GM12864 (cell line): Measurements from ENCODE around the gene KLF14.
A peak's percentile ranks its signal among the peaks of the same experiment; 100 is the strongest.

ENCODE experiments used
- DNase-seq: peaks from one replicate; pipeline ENCODE4 v3.0.0-alpha.2; 2011; ENCODE audit warnings: low read depth
- H3K4me3 ChIP-seq: 2 replicates; pipeline ENCODE4 v1.5.1; 2011; ENCODE audit warnings: mild to moderate bottlenecking, low read depth, low read length, control low read depth
- TF ChIP-seq, protein P1 (sequence below): IDR thresholded peaks from 2 replicates; pipeline ENCODE4 v1.5.1; 2011; ENCODE audit warnings: low read depth, mild to moderate bottlenecking, moderate library complexity, low read length, control low read depth, inconsistent platforms; ENCODE audit errors: missing control alignments

The KLF14 gene

DNA sequence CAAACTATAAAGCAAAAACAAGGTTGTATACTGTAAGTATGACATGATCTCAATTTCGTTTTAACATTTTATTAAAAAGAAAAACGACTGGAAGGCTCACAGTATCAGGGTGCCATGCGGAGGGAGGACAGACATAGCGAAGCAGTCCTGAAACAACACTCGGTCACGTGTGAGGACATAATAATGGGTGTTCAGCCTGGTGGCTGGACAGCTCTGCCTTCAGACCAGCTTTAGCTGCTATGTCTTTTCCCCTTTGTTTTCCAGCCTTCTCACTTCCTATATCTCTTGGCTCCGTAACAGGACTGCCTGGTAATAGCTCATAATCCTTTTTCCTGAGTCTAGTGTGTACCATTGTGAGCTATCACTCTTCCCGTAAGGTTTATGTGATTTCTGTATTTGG, 18.4 kb upstream of the KLF14 start:
- no peak for DNase-seq
- no peak overlapping the region for H3K4me3 ChIP-seq
- TF ChIP-seq, protein P1, sequence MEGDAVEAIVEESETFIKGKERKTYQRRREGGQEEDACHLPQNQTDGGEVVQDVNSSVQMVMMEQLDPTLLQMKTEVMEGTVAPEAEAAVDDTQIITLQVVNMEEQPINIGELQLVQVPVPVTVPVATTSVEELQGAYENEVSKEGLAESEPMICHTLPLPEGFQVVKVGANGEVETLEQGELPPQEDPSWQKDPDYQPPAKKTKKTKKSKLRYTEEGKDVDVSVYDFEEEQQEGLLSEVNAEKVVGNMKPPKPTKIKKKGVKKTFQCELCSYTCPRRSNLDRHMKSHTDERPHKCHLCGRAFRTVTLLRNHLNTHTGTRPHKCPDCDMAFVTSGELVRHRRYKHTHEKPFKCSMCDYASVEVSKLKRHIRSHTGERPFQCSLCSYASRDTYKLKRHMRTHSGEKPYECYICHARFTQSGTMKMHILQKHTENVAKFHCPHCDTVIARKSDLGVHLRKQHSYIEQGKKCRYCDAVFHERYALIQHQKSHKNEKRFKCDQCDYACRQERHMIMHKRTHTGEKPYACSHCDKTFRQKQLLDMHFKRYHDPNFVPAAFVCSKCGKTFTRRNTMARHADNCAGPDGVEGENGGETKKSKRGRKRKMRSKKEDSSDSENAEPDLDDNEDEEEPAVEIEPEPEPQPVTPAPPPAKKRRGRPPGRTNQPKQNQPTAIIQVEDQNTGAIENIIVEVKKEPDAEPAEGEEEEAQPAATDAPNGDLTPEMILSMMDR, result no peak

- no peak overlapping the region for H3K4me3 ChIP-seq
- no peak for DNase-seq
- TF ChIP-seq, protein P1, result no peak
Observed at GRCh38 chr7:130750755-130751154, 16.7 kb upstream of the KLF14 start.

- DNase-seq, result no peak
- TF ChIP-seq, protein P1, result no peak
Observed at GRCh38 chr7:130748531-130749389, 14.8 kb upstream of the KLF14 start.

DNA sequence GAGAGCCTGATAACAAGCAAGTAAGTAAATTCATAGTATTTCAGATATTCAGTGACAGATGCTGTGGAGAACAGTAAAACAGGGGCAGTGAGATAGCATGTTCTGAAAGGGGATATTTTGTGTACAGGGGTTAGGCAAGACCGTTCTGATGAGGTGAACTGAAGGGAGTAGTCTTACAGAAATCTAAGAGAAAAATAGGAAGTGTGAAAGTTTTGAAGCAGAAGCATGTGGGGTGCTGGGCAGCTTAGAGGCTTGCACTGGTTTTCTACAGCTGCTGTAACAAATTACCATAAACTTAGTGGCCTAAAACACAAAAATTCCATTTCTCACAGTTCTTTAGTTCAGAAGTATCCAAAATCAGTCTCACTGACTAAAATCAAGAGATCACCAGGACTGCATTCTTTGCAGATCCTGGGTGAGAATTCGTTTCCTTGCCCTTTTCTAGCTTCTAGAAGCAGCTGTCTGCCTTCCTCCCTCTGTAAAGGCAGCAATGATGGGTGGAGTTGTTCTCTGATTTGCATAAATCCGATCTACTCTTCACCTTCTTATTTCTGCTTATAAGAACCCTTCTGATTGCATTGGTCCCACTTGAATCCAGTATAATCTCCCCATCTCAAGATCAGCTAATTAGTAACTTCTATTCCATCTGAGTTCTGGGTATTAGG, 7.5 kb upstream of the KLF14 start:
- no peak overlapping the region for H3K4me3 ChIP-seq
- TF ChIP-seq, protein P1, result no peak
- peak; percentile 16 for DNase-seq

More at GRCh38 chr7:130748531-130749389, 14.8 kb upstream of the KLF14 start:
- no peak overlapping the region for H3K4me3 ChIP-seq

DNA sequence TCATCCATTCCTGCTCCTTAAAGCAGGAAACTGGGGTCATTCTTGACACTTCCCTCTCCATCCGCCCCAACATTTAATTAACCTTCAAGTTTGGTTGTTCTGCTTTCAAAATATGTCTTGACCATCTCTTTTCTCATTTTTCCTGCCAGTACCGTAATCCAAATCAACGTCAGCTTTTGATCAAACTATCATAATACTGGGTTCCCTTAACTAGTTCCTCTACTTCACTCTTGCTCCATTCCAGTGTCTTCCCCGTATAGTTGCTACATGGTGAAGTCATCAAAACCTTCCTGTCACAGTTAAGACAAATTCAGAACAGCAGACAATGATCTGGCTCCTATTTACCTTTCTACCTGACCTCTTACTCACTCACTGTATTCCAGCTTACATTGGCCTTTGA, 6.6 kb upstream of the KLF14 start:
- TF ChIP-seq, protein P1, result no peak

GRCh38 chr7:130736298-130736900, 2.4 kb upstream of the KLF14 start:
- H3K4me3 ChIP-seq, result no peak overlapping the region
- no peak for DNase-seq
- TF ChIP-seq, protein P1, result no peak

More for the DNA sequence above, 6.6 kb upstream of the KLF14 start:
- H3K4me3 ChIP-seq, result no peak overlapping the region
- DNase-seq, result no peak
